Endometrial microvascular endothelial cells (primary cell): ENCODE results near the gene KCNMA1. TPM values are rescaled to one million over a fixed set of nuclear protein-coding genes. Genes with fewer than 3 reads are reported as not detected.
"Not testable (repeated sequence)": the region's sequence is repeated elsewhere in the genome, so short reads cannot be mapped to it uniquely, and the experiment has no call there.

ENCODE experiments used
- in situ Hi-C: cut with HindIII; loops from 2 replicates; pipeline ENCODE4 v1.10.0; 2017; ENCODE audit warnings: low sequenced_read_pairs, low pct_unique_long_range_greater_than_20kb; ENCODE audit errors: inconsistent ontology term
- total RNA-seq: library from RNA; depleted of rRNA; stranded (reverse); fragments of >200 nt; gene quantifications from one replicate; pipeline ENCODE4 v1.2.3, GENCODE V29; 2015; ENCODE audit errors: inconsistent ontology term

The KCNMA1 gene
- total RNA-seq, 1 donor from 2014 or later: 0.09 TPM

DNA sequence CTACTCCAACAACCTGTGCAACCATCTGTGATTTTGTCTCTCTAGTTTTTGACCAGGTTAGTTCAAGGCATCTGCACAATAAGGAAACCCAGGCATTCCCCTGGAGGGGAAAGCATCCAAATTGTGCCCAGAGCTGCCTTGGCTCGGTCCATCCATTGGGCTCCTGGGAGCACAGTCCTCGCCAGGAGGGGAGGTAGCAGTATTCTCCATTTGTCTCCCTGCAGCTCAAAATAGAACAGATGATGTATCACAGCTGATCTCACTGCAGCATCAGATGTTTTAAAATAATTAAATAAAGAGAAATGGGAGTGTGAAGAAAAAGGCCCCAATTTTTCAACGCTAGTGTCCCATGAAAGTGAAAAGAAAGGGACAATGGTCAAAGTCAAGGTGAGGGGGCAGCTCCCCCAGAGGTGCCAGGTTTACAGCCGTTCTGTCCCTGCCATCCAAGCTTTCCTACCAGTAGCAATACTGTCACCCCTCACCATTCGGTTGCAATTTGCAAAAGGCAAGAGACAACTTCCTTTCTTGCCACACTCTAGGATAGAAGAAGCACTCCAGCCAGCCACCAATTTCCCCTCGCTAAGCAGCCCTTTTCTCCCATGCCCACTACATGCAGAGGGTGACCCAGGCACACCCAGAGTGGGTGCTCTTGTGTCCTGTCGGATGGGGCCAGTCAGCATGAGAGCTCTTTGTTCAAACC lies 43.7 kb downstream of the KCNMA1 start:
- in situ Hi-C loops: no loop called here

DNA sequence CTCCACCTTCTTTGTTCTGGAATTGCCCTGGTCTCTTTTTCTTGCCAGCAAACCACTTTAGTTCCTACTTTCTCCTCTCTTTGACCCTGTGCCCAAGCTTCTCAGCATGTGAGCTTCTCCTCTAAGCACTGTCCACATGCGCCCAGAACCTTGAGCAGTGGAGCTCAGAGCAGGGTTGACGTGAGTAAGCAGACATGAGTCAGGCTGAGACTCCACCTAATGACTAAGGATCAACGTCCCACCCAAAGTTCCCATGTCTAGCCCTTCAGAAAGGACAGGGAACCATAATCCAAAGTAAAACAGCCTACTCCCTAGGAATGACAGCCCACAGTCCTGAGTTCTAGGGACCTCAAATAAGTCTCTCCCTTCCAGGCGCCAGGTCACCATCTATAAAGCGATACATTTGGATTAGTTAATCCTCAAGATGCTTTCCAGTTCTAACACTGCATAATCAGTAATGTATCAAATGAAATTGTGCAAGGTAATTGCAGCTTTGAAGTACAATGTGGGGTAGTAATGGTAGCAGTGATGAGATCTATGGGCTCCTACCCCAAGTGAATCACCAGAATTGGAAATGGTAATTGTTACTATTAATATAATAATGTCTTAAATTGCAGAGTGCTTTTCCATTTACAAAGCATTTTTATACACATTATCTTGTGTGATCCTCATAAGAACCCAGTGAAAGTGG lies 44.5 kb downstream of the KCNMA1 start:
- in situ Hi-C loops: no loop called here

DNA sequence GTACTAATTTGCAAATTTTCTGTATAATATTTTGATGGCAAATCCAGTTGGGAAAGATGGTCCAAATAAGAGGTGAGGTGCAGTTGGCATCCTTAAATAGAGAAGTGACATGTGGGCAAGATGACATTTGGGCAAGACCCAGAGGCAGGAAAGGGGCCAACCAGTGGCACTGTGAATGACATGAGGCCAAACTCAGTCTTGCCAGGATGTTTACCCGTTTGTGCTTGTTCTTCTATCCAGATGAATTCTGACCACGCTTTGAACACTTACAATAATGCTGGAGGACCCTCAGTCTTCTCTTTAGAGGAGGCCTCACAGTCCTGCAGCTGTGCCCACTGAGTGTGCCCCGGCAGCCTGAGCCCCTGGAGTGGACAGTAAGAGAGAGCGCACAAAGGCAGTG lies 45.1 kb downstream of the KCNMA1 start:
- in situ Hi-C loops: no loop called here

DNA sequence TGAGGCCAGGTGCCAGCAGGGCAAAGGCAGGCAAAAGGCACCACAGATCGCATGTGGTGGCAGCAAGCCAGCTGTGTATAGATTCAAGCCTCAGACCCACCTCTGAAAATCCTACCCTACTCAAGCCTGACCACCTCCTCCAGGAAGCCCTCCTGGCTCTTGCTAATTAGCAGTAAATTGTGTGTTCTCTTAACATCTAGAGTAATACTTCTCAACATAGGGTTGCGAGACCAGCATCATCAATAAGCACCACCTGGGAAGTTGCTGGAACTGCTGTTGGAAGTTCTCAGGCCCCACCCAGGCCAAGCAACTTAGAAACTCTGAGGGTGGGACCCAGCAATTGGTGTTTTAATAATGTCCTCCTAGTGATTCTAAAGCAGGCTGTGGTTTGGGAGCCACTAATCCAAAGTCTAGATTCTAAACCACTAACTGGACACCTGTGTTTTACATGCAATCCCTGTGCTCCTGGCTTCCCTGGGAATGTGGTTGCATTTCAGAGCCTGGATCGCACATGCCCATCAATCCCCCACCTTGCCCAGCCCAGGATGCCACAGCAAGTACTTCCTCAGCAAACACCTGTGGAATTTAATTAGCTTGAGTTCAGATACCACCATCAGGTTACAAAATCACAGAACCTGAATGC lies 46.2 kb downstream of the KCNMA1 start:
- in situ Hi-C loops: no loop called here

DNA sequence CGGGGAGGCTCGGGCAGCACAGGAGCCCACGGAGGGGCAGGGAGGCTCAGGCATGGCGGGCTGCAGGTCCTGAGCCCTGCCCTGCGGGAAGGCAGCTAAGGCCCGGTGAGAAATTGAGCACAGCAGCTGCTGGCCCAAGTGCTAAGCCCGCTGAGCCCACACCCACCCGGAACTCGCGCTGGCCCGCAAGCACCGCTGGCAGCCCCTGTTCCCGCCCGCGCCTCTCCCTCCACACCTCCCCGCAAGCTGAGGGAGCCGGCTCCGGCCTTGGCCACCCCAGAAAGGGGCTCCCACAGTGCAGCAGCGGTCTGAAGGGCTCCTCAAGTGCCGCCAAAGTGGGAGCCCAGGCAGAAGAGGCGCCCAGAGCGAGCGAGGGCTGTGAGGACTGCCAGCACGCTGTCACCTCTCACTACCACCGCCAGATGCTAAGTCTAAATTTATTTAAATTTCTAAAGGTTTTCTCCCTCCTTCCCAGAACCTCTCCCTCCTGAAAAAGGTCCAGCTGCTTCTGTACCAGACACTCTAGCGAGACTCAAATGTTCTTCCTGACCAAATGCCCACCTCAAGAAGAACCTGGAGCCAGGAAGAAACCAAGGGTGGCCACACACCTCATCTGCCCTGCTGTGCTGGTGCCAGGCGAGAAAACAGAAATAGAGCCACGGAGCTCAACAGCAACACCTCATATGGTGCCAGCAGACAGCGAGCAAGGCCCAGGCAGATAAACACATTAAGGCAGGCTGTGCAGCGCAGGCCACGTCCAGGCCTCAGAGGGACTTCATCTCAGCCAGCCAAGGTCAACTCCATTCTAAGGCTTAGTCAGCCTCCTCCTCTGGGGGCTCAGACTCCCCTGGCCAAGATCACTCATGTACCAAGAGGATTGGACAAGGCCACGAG lies 47.0 kb downstream of the KCNMA1 start:
- in situ Hi-C loops: no loop called here

DNA sequence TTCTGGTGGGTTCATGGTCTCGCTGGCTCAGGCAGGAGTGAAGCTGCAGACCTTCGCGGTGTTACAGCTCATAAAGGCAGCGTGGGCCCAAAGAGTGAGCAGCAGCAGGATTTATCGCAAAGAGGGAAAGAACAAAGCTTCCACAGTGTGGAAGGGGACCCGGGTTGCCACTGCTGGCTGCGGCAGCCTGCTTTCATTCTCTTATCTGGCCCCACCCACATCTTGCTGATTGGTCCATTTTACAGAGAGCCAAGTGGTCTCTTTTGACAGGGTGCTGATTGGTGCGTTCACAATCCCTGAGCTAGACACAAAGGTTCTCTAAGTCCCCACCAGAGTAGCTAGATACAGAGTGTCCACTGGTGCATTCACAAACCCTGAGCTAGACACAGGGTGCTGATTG lies 47.9 kb downstream of the KCNMA1 start:
- in situ Hi-C loops: not testable (repeated sequence)

DNA sequence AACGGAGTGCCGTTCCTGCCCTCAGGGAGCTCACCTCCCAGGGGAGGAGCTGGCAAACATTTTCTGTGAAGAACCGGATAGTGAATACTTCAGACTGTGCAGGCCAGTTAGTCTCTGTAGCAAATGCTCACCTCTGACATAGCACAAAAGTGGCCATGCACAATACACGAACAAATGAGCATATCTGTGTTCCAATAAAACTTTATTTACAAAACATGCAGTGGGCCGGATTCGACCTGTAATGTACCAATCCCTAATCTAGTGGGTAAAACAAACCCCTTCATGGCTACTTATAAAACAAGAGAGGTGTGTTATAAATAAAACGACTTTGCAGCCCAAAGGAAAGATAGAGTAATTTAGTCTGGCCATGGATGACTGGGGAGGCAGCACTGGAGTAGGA lies 48.7 kb downstream of the KCNMA1 start:
- in situ Hi-C loops: no loop called here

DNA sequence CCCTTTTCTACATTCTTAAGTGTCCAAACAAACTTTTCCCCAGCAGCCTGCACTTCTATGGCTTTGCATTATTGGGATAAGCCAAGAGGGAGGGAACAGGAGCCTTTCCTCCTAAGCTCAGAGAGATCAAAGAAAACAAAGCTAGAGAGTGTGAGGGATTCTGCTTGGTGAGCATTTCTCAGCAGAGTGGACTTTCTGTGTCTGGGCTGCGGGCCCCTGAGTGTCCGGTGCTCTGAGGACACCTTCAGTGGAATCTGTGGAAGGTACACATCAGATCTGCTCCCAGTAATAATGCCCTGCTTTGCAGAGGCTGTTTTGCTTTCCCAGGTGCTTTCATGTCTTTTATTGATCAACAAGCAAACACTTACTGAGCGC lies 50.2 kb downstream of the KCNMA1 start:
- in situ Hi-C loops: no loop called here

DNA sequence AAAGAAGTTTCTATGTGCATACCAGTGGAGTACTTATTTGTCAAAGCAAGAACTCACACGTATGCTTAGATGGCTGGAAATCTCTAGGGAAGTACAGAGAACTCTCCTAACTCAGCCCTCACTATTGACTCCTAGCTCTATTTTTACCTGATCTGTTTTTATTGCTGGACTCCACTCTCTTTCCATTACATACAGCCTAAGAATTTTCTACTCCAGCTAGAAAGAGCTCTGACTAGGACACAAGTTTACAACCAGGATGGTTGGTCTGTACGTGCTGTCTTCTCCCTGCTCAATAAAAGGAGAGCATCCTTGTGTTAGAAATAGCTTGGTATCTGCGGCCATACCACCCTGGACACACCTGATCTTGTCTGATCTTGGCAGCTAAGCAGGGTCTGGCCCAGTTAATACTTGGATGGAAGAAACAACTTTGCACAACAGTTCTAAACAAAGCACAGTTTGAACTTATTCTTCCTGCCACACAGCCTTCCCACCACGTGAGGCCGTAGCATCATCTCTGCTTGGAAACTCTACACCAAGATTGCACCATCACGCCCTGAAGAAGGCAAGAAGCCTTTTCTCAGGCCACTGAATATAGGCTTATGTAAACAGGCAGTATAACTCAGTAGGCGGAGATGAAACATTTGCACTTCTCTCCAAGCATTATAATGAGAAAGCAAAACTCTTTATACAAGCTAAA lies 50.7 kb downstream of the KCNMA1 start:
- in situ Hi-C loops: no loop called here

DNA sequence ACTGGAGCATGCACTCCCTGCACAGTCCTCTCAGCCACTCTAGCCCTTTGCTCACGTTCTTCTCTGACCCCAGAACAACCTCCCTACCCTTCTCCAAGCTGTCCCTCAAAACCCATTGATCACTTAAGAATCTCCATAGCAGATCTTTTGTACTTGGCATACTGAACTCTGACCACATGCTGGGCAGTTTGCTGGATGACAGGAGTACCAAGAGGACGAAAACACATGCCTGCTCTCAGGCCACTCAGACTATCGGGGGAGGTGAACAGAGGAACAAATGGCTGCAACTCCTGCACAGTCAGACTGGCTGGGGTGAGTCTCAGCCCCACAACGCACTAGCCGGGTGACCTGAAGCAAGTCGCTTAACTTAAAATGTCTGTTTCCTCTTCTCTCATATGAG lies 52.7 kb downstream of the KCNMA1 start:
- in situ Hi-C loops: no loop called here

DNA sequence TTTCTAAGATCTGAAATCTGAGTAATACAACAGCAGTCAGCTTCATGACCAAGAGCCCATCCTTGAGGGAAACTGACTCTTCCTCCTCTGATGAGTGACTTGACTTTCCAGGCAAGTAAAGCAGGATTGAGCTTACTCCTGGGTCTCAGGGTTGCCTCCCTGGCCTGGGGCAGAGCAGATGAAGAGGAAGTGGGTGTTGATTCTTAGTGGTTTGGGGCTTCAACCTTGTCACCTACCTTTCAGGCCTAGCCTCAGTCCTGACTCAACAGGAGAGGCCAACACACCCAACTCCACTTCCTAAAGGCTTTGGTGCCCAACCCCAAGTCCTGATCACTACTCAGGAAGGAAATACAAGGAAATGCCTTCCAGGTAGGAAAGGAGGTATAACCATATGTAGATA lies 54.1 kb downstream of the KCNMA1 start:
- in situ Hi-C loops: no loop called here

DNA sequence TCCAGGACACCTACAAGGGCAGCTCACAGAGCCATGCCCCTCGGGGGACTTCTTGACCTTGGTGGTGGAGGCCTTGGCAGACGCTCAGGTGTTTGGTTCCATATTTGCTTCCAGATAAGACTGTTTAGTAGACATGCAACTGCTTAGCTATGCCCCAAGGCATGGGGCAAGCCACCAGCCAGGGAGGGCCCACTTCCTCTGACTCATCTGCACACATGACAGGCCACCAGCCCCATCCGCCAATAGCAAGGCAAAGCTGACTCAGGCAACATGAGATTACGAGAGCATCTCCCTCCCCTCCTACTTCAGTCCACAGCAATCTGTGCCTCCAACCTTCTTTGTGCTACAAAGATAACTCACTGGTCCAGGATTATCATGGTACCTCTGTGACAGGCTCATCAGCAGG lies 54.9 kb downstream of the KCNMA1 start:
- in situ Hi-C loops: no loop called here

DNA sequence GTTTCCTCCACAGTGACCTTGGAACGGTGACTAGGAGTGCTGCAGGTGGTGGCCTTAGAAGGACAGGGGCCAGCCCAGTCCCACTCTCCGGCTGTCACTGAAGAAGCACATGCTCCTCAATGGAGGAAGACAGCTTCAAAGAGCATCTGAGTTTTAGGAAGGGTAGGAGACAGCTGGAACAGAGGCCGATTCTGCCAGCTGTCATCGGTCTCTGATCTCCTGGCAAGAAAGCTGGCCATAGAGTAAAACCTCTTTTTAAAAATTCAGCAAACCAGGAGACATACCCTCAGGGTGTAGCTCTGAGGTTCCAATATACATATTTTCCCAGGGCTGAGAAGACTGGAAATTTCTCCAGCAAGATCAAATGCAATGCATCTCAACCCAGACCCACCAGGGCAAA lies 55.9 kb downstream of the KCNMA1 start:
- in situ Hi-C loops: no loop called here

DNA sequence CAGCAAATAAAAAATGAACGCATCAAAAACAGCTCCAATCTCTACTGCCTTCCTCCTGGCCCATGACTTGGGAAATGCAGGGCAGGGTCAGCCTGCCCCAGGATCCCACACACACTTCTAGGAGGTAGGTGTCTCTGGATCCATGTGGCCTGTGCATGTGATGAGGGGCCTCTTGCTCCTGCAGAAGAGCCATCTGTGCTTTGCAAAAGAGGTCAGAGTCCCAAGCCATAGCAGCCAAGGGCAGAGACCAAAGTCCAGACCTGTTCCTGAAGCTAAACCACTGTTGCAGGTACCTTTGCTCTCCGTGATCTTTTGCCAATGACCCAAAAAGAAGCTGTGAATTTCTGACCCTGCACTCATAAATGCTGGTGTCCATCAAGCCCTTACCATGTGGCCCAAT lies 57.1 kb downstream of the KCNMA1 start:
- in situ Hi-C loops: no loop called here

DNA sequence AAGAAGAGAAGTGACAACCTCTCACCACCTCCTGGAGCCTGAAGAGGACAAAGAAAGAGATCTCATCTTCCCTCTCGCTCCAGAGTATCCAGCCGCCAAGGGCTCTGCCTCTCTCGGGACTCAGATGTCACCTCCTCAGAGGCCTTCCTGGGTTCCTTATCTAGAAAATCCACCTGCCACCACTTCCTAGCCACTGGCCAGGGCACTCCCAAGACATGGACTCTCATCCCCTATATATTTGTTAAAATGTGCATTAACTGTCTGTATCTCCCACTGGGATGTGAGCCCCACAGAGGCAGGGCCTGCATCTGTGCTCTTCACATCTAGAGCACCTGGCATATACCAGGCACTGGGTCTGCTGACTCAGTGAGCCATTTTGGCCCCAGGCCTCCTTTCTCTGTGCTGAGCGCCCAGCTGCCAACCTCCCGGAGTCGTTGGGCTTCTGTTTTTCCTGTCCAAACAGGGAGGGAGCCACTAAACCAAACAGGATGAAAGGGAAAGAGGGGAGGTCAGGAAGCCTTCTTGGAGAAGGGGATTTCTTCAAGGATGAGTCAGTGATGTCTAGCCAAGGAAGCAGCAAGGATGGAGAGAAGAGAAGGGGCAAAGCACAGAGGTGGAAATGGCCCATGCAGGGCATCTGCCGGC lies 58.9 kb downstream of the KCNMA1 start:
- in situ Hi-C loops: no loop called here

DNA sequence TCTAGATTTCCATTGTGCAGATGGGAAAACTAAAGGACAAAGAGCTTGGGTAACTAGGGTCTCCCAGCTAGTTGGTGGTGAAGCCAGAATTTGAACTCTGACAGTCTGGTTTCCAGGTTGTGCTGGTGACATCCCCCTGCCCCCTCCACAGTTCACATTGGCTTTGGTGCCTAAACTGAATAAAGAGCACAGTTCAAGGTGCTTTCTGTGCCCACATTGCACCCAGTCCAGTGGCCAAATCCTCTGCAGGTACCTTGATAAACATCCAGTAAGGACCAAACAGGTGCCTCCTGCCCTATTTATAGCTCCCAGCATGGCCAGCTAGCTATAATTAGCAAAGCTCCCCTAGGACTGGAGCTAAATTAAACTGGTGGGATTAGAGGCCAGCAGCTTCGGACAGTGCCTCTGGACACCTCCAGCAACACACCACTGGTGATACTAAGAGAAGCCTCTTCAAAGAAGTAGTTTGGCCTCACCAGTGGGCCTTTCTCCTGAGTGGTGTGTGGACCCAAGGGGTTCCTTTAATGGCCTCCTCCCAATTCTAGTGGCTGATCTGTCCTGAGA lies 59.9 kb downstream of the KCNMA1 start:
- in situ Hi-C loops: no loop called here

DNA sequence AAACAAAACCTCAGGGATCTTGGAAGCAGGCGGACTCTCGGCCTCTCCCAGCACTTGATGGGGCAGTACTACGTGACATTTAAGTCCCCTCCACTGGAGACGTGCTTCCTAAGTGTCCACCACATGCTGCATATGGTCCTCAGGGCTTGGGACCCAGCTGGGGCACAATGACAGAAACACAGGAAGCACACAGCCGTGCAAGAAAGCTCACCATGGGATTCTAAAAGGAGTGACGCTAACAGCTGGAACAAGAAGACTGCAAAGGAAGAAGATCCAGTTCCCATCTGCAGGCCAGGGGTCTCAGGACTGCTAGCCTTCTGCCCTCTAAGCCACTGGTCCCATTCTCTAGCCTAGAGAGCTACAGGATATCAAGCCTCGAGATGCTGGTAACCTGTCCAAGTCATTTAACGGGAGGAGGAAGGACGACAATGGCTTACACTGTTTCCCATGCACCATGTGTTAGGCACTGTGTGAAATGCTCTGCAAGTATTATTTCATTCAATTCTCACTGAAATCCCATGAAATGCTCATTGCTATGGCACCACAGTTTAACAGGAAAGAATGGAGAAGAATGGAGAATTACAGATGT lies 61.1 kb downstream of the KCNMA1 start:
- in situ Hi-C loops: no loop called here

DNA sequence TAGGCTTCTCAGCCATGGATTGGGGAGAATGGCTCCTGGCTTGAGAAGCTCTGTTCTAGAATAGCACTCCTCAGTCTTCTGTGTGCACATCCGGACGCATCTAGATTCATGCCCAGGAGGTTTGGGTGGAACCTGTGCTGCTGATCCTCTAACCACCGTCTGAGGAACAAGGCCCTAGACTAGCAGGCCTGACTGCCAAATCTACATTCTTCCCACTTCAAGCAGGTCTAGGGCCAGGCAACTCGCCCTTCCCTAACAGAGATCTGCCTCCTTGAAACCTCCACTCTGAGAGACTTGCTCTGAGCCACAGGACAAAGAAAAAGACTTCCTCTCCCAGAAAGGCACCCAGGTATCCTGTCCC lies 61.6 kb downstream of the KCNMA1 start:
- in situ Hi-C loops: no loop called here
